Spleen (tissue), 11 donors: ENCODE data around the gene PDE8B. TPM values are rescaled to one million over a fixed set of nuclear protein-coding genes. Genes with fewer than 3 reads are reported as not detected.

Experiments
- DNase-seq: peaks from one replicate; pipeline ENCODE4 v3.0.0-alpha.2; 2020
- H3K27ac ChIP-seq, 8 donors: fragments of 200-600 bp; sonication (generic) in 7 of 8; 1 replicate in 4 of 8; 2 replicates in 4 of 8; pipeline versions ENCODE4 v1.5.0 to v1.8.0; 2016 to 2021; ENCODE audit warnings: inconsistent platforms in 4 of 8, mild to moderate bottlenecking in 4 of 8, moderate library complexity in 1 of 8
- H3K27me3 ChIP-seq, 7 donors: fragments of 200-600 bp; sonication (generic) in 6 of 7; replicated peaks in 1 of 7; 1 replicate in 4 of 7; 2 replicates in 3 of 7; pipeline versions ENCODE4 v1.5.0 to v1.8.0; 2016 to 2021; ENCODE audit warnings: inconsistent platforms in 3 of 7, mild to moderate bottlenecking in 1 of 7
- H3K36me3 ChIP-seq, 6 donors: fragments of 200-600 bp; sonication (generic) in 5 of 6; 1 replicate in 4 of 6; 2 replicates in 2 of 6; pipeline versions ENCODE4 v1.5.0 to v1.8.0; 2016 to 2021; ENCODE audit warnings: inconsistent platforms in 2 of 6
- H3K4me1 ChIP-seq, 6 donors: fragments of 200-600 bp; sonication (generic) in 5 of 6; 1 replicate in 3 of 6; 2 replicates in 3 of 6; pipeline versions ENCODE4 v1.5.0 to v1.8.0; 2016 to 2021; ENCODE audit warnings: inconsistent platforms in 3 of 6
- H3K4me3 ChIP-seq, 8 donors: fragments of 200-600 bp; sonication (generic) in 7 of 8; 1 replicate in 4 of 8; 2 replicates in 4 of 8; pipeline versions ENCODE4 v1.5.0 to v1.8.0; 2016 to 2021; ENCODE audit warnings: inconsistent platforms in 4 of 8, mild to moderate bottlenecking in 4 of 8, moderate library complexity in 2 of 8
- H3K9me3 ChIP-seq, 8 donors: fragments of 200-600 bp; sonication (generic) in 7 of 8; 1 replicate in 4 of 8; 2 replicates in 4 of 8; pipeline versions ENCODE4 v1.5.0 to v1.8.0; 2016 to 2021; ENCODE audit warnings: inconsistent platforms in 4 of 8
- POLR2A ChIP-seq, 3 donors: fragments of 450-650 bp; IDR thresholded peaks; one replicate each; pipeline ENCODE4 v1.5.1; 2017; ENCODE audit warnings: antibody characterized with exemption in 3 of 3, mild to moderate bottlenecking in 1 of 3
- POLR2AphosphoS5 ChIP-seq, 3 donors: sonication (generic); formaldehyde crosslinking; IDR thresholded peaks; one replicate each; pipeline ENCODE4 v1.5.1; 2017; ENCODE audit warnings: antibody characterized with exemption in 3 of 3
- WGBS, 5 donors: extraction: QIAGEN DNeasy Blood & Tissue Kit in 3 of 5; methylation state at CpG; one replicate each; pipeline versions ENCODE4 v1.1.5 to v1.1.7; 2013 to 2018; 5-methylcytosine and 5-hydroxymethylcytosine counted together
- intact Hi-C: fragments of 100-400 bp; cut with DNase I; formaldehyde crosslinking; loops from one replicate; pipeline ENCODE4 v1.15.0; 2023; ENCODE audit warnings: low total_unique reads
- polyA plus RNA-seq, 3 donors: library from polyadenylated mRNA; stranded (reverse); fragments of 200-250 nt; gene quantifications; one replicate each; pipeline ENCODE4 v1.2.1, GENCODE V29; 2013
- total RNA-seq, 7 donors: library from RNA; depleted of rRNA in 3 of 7; stranded (reverse); fragments of >200 nt in 3 of 7; fragmentation: NEBNext Ultra II Directional in 4 of 7; extraction: Animal tissue kit (Norgen Biotek cat#: 25700) in 4 of 7; gene quantifications; one replicate each; pipeline versions ENCODE4 v1.1.0 to v1.2.1, GENCODE V29; 2016 to 2021
- TF ChIP-seq, protein P1 (sequence below), 11 experiments: fragments of 200-600 bp in 7 of 11; fragments of 450-650 bp in 4 of 11; sonication (generic) in 4 of 11; IDR thresholded peaks in 8 of 11; conservative IDR thresholded peaks in 3 of 11; 1 replicate in 7 of 11; 2 replicates in 4 of 11; pipeline versions ENCODE4 v1.4.0 to v1.8.0; 2016 to 2021; ENCODE audit warnings: antibody characterized with exemption in 11 of 11, inconsistent platforms in 4 of 11, mild to moderate bottlenecking in 1 of 11
- donor health status: healthy with polysubstance abuse.
- donor health status: DM: no; HTN: no; CAD: no; lungs with moderate emphysema.
- donor health status: DM: no; HTN: no; CAD: no.
- donor health status: Bipolar disorder and iron deficiency.
- donor health status: healthy.
- donor health status: DM: no; HTN: no; CAD: no.
- donor health status: DM: yes; HTN: yes; CAD: no.

Gene PDE8B
- total and polyA plus RNA-seq, 10 donors: 0.18 to 1.9 (median 0.85) TPM

DNA sequence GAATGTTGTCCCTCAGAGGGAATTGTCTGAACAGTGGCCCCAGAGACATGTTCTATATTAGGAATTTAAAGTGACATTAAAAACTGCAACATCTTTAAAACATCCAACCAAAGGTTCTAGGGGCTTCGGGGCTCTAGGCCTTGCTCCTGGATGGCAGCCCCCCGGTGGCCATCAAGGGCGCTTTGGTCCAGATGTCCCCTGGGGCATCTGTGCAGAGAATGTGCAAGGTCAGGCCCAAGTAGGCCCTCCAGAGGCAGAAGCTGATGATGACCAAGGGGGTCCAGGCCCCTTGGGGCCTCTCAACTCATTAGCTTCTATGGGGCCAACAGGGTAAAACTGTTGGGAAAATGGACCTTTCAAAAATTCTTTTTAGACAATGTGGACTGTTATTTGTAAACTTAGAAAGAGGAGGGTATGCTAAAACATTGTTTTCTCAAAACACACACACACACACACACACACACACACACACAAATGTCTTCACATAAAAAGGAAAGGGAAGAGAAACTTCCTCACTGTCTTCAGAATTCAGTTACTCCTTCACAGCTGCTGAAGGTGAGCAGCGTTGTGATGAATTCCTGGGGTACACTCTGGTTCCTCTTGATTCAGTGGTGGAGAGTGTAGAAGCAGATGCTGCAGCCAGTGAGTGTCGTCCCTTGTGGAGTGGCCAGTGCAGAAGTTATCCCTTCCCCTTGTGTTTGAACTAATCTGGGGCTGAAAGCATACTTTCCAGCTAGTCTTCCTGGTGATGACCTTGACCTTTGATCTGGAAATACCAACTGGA, 156.4 kb downstream of the PDE8B start:
- whole genome bisulfite sequencing, 5 donors: 81 to 89% (median 82%) methylated on average over 5 of the region's 5 CpGs
- no peak overlapping the region for H3K27ac ChIP-seq
- TF ChIP-seq POLR2A (IDR thresholded peaks at IDR 0.05) (no peak), POLR2AphosphoS5 (IDR thresholded peaks at IDR 0.05) (no peak)
- TF ChIP-seq, protein P1, sequence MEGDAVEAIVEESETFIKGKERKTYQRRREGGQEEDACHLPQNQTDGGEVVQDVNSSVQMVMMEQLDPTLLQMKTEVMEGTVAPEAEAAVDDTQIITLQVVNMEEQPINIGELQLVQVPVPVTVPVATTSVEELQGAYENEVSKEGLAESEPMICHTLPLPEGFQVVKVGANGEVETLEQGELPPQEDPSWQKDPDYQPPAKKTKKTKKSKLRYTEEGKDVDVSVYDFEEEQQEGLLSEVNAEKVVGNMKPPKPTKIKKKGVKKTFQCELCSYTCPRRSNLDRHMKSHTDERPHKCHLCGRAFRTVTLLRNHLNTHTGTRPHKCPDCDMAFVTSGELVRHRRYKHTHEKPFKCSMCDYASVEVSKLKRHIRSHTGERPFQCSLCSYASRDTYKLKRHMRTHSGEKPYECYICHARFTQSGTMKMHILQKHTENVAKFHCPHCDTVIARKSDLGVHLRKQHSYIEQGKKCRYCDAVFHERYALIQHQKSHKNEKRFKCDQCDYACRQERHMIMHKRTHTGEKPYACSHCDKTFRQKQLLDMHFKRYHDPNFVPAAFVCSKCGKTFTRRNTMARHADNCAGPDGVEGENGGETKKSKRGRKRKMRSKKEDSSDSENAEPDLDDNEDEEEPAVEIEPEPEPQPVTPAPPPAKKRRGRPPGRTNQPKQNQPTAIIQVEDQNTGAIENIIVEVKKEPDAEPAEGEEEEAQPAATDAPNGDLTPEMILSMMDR (IDR thresholded peaks at IDR 0.05 in 8 of 11, conservative IDR thresholded peaks at IDR 0.05 in 3 of 11): no peak

DNA sequence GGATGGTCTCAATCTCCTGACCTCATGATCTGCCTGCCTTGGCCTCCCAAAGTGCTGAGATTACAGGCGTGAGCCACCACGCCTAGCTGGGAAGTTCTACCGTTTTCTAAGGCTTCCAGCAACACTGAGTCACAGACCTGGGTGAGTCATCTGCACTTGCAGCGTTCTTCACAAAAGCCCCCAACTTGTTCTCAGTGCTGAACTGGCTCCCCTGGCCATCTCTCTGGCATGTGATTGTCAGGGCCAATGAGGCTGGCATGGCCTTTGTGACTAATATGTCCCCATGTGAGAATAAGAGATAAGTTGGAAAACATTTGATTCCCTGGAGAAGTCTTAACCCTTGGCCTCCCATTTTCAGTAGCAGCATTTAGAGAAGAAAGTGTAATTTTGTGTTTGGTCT, 157.3 kb downstream of the PDE8B start:
- Histone ChIP-seq H3K27ac (no peak overlapping the region), H3K4me3 (no peak overlapping the region), H3K9me3 (no peaks in the 10 kb centered on the region), H3K27me3 (no peaks in the 10 kb centered on the region), H3K36me3 (no peaks in the 10 kb centered on the region), H3K4me1 (no peaks in the 10 kb centered on the region)
- no peak for DNase-seq
- TF ChIP-seq POLR2AphosphoS5 (IDR thresholded peaks at IDR 0.05) (no peak), POLR2A (IDR thresholded peaks at IDR 0.05) (no peak)
- TF ChIP-seq, protein P1 (IDR thresholded peaks at IDR 0.05 in 8 of 11, conservative IDR thresholded peaks at IDR 0.05 in 3 of 11): no peak
- 81 to 92% (median 91%) methylated on average over 4 of the region's 4 CpGs for WGBS, 5 donors
- intact Hi-C loops: no loop called here

More for the DNA sequence above, 156.4 kb downstream of the PDE8B start:
- no peak overlapping the region for H3K4me3 ChIP-seq
- no peaks in the 10 kb centered on the region for H3K27me3 ChIP-seq
- no peaks in the 10 kb centered on the region for H3K4me1 ChIP-seq
- intact Hi-C loops: no loop called here
- H3K9me3 ChIP-seq: no peaks in the 10 kb centered on the region
- no peaks in the 10 kb centered on the region for H3K36me3 ChIP-seq
- DNase-seq: no peak

DNA sequence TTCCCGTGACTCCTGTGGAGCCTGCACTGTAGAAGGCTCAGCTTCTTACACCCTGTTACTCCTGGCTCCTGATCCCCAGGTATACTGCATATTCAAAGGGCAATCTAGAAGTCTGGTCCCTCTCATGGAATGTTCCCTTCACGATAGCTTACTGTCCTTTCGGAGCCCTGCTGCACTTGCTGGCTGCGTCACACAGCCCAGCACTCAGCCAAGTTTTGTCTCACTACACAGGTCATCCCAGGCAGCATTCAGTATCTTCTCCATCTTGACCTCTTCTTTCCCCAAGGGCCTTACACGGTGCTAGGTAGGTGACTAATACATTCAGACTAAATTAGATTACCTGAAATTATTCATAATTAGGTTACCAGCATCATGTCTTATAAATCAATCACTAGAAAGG, 157.9 kb downstream of the PDE8B start:
- no peak for DNase-seq
- WGBS, 5 donors: 83 to 90% (median 85%) methylated on average over 5 of the region's 5 CpGs
- intact Hi-C loops: no loop called here
- H3K27ac ChIP-seq: no peak overlapping the region
- H3K4me1 ChIP-seq: no peaks in the 10 kb centered on the region
- H3K9me3 ChIP-seq: no peaks in the 10 kb centered on the region
- H3K4me3 ChIP-seq: no peak overlapping the region
- H3K27me3 ChIP-seq: no peaks in the 10 kb centered on the region
- H3K36me3 ChIP-seq: no peaks in the 10 kb centered on the region
- TF ChIP-seq, protein P1 (IDR thresholded peaks at IDR 0.05 in 8 of 11, conservative IDR thresholded peaks at IDR 0.05 in 3 of 11): no peak
- no peak for TF ChIP-seq POLR2AphosphoS5 (IDR thresholded peaks at IDR 0.05)
- no peak for TF ChIP-seq POLR2A (IDR thresholded peaks at IDR 0.05)

DNA sequence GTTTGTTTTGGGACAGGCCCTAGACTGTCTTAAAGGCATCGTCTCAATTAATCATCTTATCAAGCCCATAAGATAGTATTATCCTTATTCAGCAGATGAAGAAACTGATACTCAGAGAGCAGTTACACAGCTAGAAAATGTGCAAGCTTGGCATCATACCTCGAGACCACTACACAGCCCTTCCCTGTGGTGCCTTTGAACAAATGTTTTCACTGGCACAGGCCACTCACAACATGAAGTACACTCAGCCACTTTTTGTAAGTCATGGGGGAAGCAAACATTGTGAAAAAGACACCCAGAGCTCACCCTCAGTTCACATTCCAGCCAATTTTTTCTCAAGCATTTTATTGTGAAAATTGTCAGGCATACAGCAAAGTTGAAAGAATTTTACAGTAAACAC, 159.1 kb downstream of the PDE8B start:
- intact Hi-C loops: no loop called here
- 83 to 93% (median 88%) methylated on average over 2 of the region's 2 CpGs for WGBS, 5 donors
- Histone ChIP-seq H3K4me3 (no peak overlapping the region), H3K9me3 (no peaks in the 10 kb centered on the region), H3K4me1 (no peaks in the 10 kb centered on the region), H3K27ac (no peak overlapping the region), H3K27me3 (no peaks in the 10 kb centered on the region), H3K36me3 (no peaks in the 10 kb centered on the region)
- DNase-seq: no peak
- TF ChIP-seq POLR2AphosphoS5 (IDR thresholded peaks at IDR 0.05): no peak
- TF ChIP-seq POLR2A (IDR thresholded peaks at IDR 0.05): no peak
- TF ChIP-seq, protein P1 (IDR thresholded peaks at IDR 0.05 in 8 of 11, conservative IDR thresholded peaks at IDR 0.05 in 3 of 11): no peak
